ENCODE results near the gene PPID. TPM values are rescaled to one million over a fixed set of nuclear protein-coding genes. Genes with fewer than 3 reads are reported as not detected.
"Not testable (repeated sequence)": the region's sequence is repeated elsewhere in the genome, so short reads cannot be mapped to it uniquely, and the experiment has no call there.

The PPID gene
- total and polyA plus RNA-seq, 2 of the 13 experiments (the other 11 are each of a cell fraction or from before 2014, with no cell fraction given) = 15.4 to 63.4 TPM

GRCh38 chr4:158714937-158715336, 8.3 kb downstream of the PPID start (continued):
- no peak for TF ChIP-seq NFAT5 (CRISPR knock-in tag; IDR thresholded peaks at IDR 0.05)
- no peak for TF ChIP-seq ZNF382 (CRISPR knock-in tag; IDR thresholded peaks at IDR 0.05; ENCODE audit: borderline replicate concordance)
- no peak for TF ChIP-seq HHEX (CRISPR knock-in tag; IDR thresholded peaks at IDR 0.05)
- TF ChIP-seq PRPF4 (IDR thresholded peaks at IDR 0.05; ENCODE audit: low read depth, low read length, poor library complexity, severe bottlenecking) = no peak
- TF ChIP-seq EZH2 (conservative IDR thresholded peaks at IDR 0.05; ENCODE audit: low read depth, low read length) = no peak
- no peak for TF ChIP-seq RARA (CRISPR knock-in tag; IDR thresholded peaks at IDR 0.05)
- no peak for TF ChIP-seq ATF7-NPFF (CRISPR knock-in tag; IDR thresholded peaks at IDR 0.05; ENCODE audit: low read depth)
- no peak for TF ChIP-seq RXRB (CRISPR knock-in tag; IDR thresholded peaks at IDR 0.05; ENCODE audit: borderline replicate concordance)
- no peak for TF ChIP-seq FOSL2 (CRISPR knock-in tag; IDR thresholded peaks at IDR 0.05)
- no peak for TF ChIP-seq NBN (conservative IDR thresholded peaks at IDR 0.05)

- H3K9me3 ChIP-seq (ENCODE audit: low read length); POLR2A ChIA-PET; H4K20me1 ChIP-seq (ENCODE audit: insufficient read depth, low read length); CTCF ChIA-PET (ENCODE audit: low intra/inter-chr PET ratio, low total read pairs); H3K4me3 ChIP-seq (replicated peaks in 1 of 3; ENCODE audit: insufficient read depth in 1 of 3, low read depth in 2 of 3, low read length in 3 of 3); H3K79me2 ChIP-seq (ENCODE audit: insufficient read depth, low read length); H3K27ac ChIP-seq (ENCODE audit: extremely low read length, insufficient read depth, low read length); H3K4me2 ChIP-seq (ENCODE audit: low read depth, low read length); H3K4me1 ChIP-seq (ENCODE audit: insufficient read depth, low read length); BruUV-seq (replicated peaks); DNase-seq (ENCODE audit: low spot score); H3K9ac ChIP-seq (ENCODE audit: insufficient read depth, low read depth, low read length); intact Hi-C loops (cut with micrococcal nuclease; ENCODE audit: unreplicated experiment); in situ Hi-C loops (cut with HindIII; ENCODE audit: extremely low pct_ligation_motif_present, low pct_unique_long_range_greater_than_20kb); H3K27me3 ChIP-seq (ENCODE audit: control insufficient read depth in 1 of 2, insufficient read depth in 2 of 2, low read length in 2 of 2); ATAC-seq; H2AFZ ChIP-seq (ENCODE audit: low read length); FAIRE-seq: not testable (repeated sequence)
- peaks cover 13 to 80% of the 10 kb centered on the region in 2 experiments for H3K36me3 ChIP-seq (replicated peaks in 1 of 2; ENCODE audit: control insufficient read depth in 1 of 2, insufficient read depth in 2 of 2, low read length in 2 of 2)
- 97% methylated on average over 4 of the region's 4 CpGs for WGBS (ENCODE audit: low lambda C conversion rate)
These were observed 10.6 kb downstream of the PPID start for GRCh38 chr4:158712622-158713021.

Measured in HepG2 (cell line).